Measurements from ENCODE around the gene PLA2G5. TPM values are rescaled to one million over a fixed set of nuclear protein-coding genes. Genes with fewer than 3 reads are reported as not detected.
"Not testable (repeated sequence)": the region's sequence is repeated elsewhere in the genome, so short reads cannot be mapped to it uniquely, and the experiment has no call there.

PLA2G5 gene
- total RNA-seq, 1 experiment from 2014 or later = not detected

GRCh38 chr1:20057886-20058420 is 12.0 kb upstream of the PLA2G5 start:
- no peak overlapping the region for H3K4me2 ChIP-seq (ENCODE audit: low read depth, low read length, poor library complexity, severe bottlenecking)
- no peaks in the 10 kb centered on the region for H4K20me1 ChIP-seq (ENCODE audit: insufficient read depth, low read depth, low read length)
- H2AFZ ChIP-seq (ENCODE audit: low read length) = no peak overlapping the region
- H3K27ac ChIP-seq (ENCODE audit: low read length) = no peak overlapping the region
- no peaks in the 10 kb centered on the region for H3K9me2 ChIP-seq (replicated peaks; ENCODE audit: insufficient read depth, low read length)
- H3K36me3 ChIP-seq (ENCODE audit: insufficient read depth, low read length) = no peaks in the 10 kb centered on the region
- H3K79me2 ChIP-seq (ENCODE audit: low read length) = no peaks in the 10 kb centered on the region
- no peak for DNase-seq
- H3K4me3 ChIP-seq (ENCODE audit: low read length) = no peak overlapping the region
- H3K9ac ChIP-seq (ENCODE audit: low read length) = no peak overlapping the region
- no peaks in the 10 kb centered on the region for H3K27me3 ChIP-seq (ENCODE audit: low read length)
- no peaks in the 10 kb centered on the region for H3K4me1 ChIP-seq (ENCODE audit: low read length)
- H3K9me3 ChIP-seq (ENCODE audit: low read length) = no peaks in the 10 kb centered on the region

GRCh38 chr1:20058531-20058930 is 11.5 kb upstream of the PLA2G5 start:
- H3K4me1 ChIP-seq (ENCODE audit: low read length) = no peaks in the 10 kb centered on the region
- no peak overlapping the region for H3K4me2 ChIP-seq (ENCODE audit: low read depth, low read length, poor library complexity, severe bottlenecking)
- no peaks in the 10 kb centered on the region for H3K9me3 ChIP-seq (ENCODE audit: low read length)
- H3K27me3 ChIP-seq (ENCODE audit: low read length) = no peaks in the 10 kb centered on the region
- H4K20me1 ChIP-seq (ENCODE audit: insufficient read depth, low read depth, low read length) = no peaks in the 10 kb centered on the region
- no peaks in the 10 kb centered on the region for H3K79me2 ChIP-seq (ENCODE audit: low read length)
- no peak overlapping the region for H2AFZ ChIP-seq (ENCODE audit: low read length)
- no peak for DNase-seq
- no peak overlapping the region for H3K4me3 ChIP-seq (ENCODE audit: low read length)
- no peaks in the 10 kb centered on the region for H3K36me3 ChIP-seq (ENCODE audit: insufficient read depth, low read length)
- H3K9ac ChIP-seq (ENCODE audit: low read length) = no peak overlapping the region
- H3K27ac ChIP-seq (ENCODE audit: low read length) = no peak overlapping the region
- no peaks in the 10 kb centered on the region for H3K9me2 ChIP-seq (replicated peaks; ENCODE audit: insufficient read depth, low read length)

GRCh38 chr1:20059847-20060246 is 10.1 kb upstream of the PLA2G5 start:
- Histone ChIP-seq H3K79me2 (ENCODE audit: low read length) (no peaks in the 10 kb centered on the region), H3K4me3 (ENCODE audit: low read length) (no peak overlapping the region), H3K27ac (ENCODE audit: low read length) (no peak overlapping the region), H3K4me1 (ENCODE audit: low read length) (no peaks in the 10 kb centered on the region), H3K27me3 (ENCODE audit: low read length) (no peaks in the 10 kb centered on the region), H3K4me2 (ENCODE audit: low read depth, low read length, poor library complexity, severe bottlenecking) (no peak overlapping the region), H3K36me3 (ENCODE audit: insufficient read depth, low read length) (no peaks in the 10 kb centered on the region), H3K9me3 (ENCODE audit: low read length) (no peaks in the 10 kb centered on the region), H2AFZ (ENCODE audit: low read length) (no peak overlapping the region), H3K9me2 (replicated peaks; ENCODE audit: insufficient read depth, low read length) (no peaks in the 10 kb centered on the region), H3K9ac (ENCODE audit: low read length) (no peak overlapping the region), H4K20me1 (ENCODE audit: insufficient read depth, low read depth, low read length) (no peaks in the 10 kb centered on the region)
- no peak for DNase-seq

- not testable (repeated sequence) for DNase-seq; H3K4me2 ChIP-seq (ENCODE audit: low read depth, low read length, poor library complexity, severe bottlenecking); H3K9ac ChIP-seq (ENCODE audit: low read length); H3K9me3 ChIP-seq (ENCODE audit: low read length); H3K27me3 ChIP-seq (ENCODE audit: low read length); H4K20me1 ChIP-seq (ENCODE audit: insufficient read depth, low read depth, low read length); H3K27ac ChIP-seq (ENCODE audit: low read length); H3K79me2 ChIP-seq (ENCODE audit: low read length); H3K4me1 ChIP-seq (ENCODE audit: low read length); H3K36me3 ChIP-seq (ENCODE audit: insufficient read depth, low read length); H2AFZ ChIP-seq (ENCODE audit: low read length); H3K4me3 ChIP-seq (ENCODE audit: low read length); H3K9me2 ChIP-seq (replicated peaks; ENCODE audit: insufficient read depth, low read length)
These were observed 9.2 kb upstream of the PLA2G5 start for GRCh38 chr1:20060791-20061190.

- Histone ChIP-seq H3K9ac (ENCODE audit: low read length) (no peak overlapping the region), H3K79me2 (ENCODE audit: low read length) (no peaks in the 10 kb centered on the region), H3K4me1 (ENCODE audit: low read length) (no peaks in the 10 kb centered on the region), H2AFZ (ENCODE audit: low read length) (no peak overlapping the region), H3K4me2 (ENCODE audit: low read depth, low read length, poor library complexity, severe bottlenecking) (no peak overlapping the region), H3K27ac (ENCODE audit: low read length) (no peak overlapping the region), H3K36me3 (ENCODE audit: insufficient read depth, low read length) (no peaks in the 10 kb centered on the region), H4K20me1 (ENCODE audit: insufficient read depth, low read depth, low read length) (no peaks in the 10 kb centered on the region), H3K9me3 (ENCODE audit: low read length) (no peaks in the 10 kb centered on the region), H3K9me2 (replicated peaks; ENCODE audit: insufficient read depth, low read length) (no peaks in the 10 kb centered on the region), H3K4me3 (ENCODE audit: low read length) (no peak overlapping the region), H3K27me3 (ENCODE audit: low read length) (no peaks in the 10 kb centered on the region)
- DNase-seq = no peak
These were observed 8.1 kb upstream of the PLA2G5 start for GRCh38 chr1:20061866-20062265.

GRCh38 chr1:20063861-20064292 is 6.1 kb upstream of the PLA2G5 start:
- Histone ChIP-seq H4K20me1 (ENCODE audit: insufficient read depth, low read depth, low read length) (no peaks in the 10 kb centered on the region), H2AFZ (ENCODE audit: low read length) (no peak overlapping the region), H3K4me2 (ENCODE audit: low read depth, low read length, poor library complexity, severe bottlenecking) (no peak overlapping the region), H3K79me2 (ENCODE audit: low read length) (no peaks in the 10 kb centered on the region), H3K36me3 (ENCODE audit: insufficient read depth, low read length) (no peaks in the 10 kb centered on the region), H3K9me2 (replicated peaks; ENCODE audit: insufficient read depth, low read length) (no peaks in the 10 kb centered on the region), H3K27me3 (ENCODE audit: low read length) (no peaks in the 10 kb centered on the region), H3K27ac (ENCODE audit: low read length) (no peak overlapping the region), H3K4me3 (ENCODE audit: low read length) (no peak overlapping the region), H3K4me1 (ENCODE audit: low read length) (no peaks in the 10 kb centered on the region), H3K9me3 (ENCODE audit: low read length) (no peaks in the 10 kb centered on the region), H3K9ac (ENCODE audit: low read length) (no peak overlapping the region)
- no peak for DNase-seq

GRCh38 chr1:20068722-20069121 is 1.3 kb upstream of the PLA2G5 start:
- H3K4me3 ChIP-seq (ENCODE audit: low read length) = no peak overlapping the region
- H3K79me2 ChIP-seq (ENCODE audit: low read length) = no peaks in the 10 kb centered on the region
- no peaks in the 10 kb centered on the region for H3K9me2 ChIP-seq (replicated peaks; ENCODE audit: insufficient read depth, low read length)
- H3K9me3 ChIP-seq (ENCODE audit: low read length) = no peaks in the 10 kb centered on the region
- no peaks in the 10 kb centered on the region for H3K27me3 ChIP-seq (ENCODE audit: low read length)
- no peak overlapping the region for H3K9ac ChIP-seq (ENCODE audit: low read length)
- no peak overlapping the region for H3K27ac ChIP-seq (ENCODE audit: low read length)
- H3K4me2 ChIP-seq (ENCODE audit: low read depth, low read length, poor library complexity, severe bottlenecking) = no peak overlapping the region
- H3K36me3 ChIP-seq (ENCODE audit: insufficient read depth, low read length) = no peaks in the 10 kb centered on the region
- H3K4me1 ChIP-seq (ENCODE audit: low read length) = no peaks in the 10 kb centered on the region
- H4K20me1 ChIP-seq (ENCODE audit: insufficient read depth, low read depth, low read length) = no peaks in the 10 kb centered on the region
- DNase-seq = no peak
- no peak overlapping the region for H2AFZ ChIP-seq (ENCODE audit: low read length)

- Histone ChIP-seq H3K4me3 (ENCODE audit: low read length) (no peak overlapping the region), H3K79me2 (ENCODE audit: low read length) (no peaks in the 10 kb centered on the region), H3K9me2 (replicated peaks; ENCODE audit: insufficient read depth, low read length) (no peaks in the 10 kb centered on the region), H3K4me2 (ENCODE audit: low read depth, low read length, poor library complexity, severe bottlenecking) (no peak overlapping the region), H3K9ac (ENCODE audit: low read length) (no peak overlapping the region), H3K9me3 (ENCODE audit: low read length) (no peaks in the 10 kb centered on the region), H3K27ac (ENCODE audit: low read length) (no peak overlapping the region), H3K27me3 (ENCODE audit: low read length) (no peaks in the 10 kb centered on the region), H4K20me1 (ENCODE audit: insufficient read depth, low read depth, low read length) (no peaks in the 10 kb centered on the region), H3K36me3 (ENCODE audit: insufficient read depth, low read length) (no peaks in the 10 kb centered on the region), H2AFZ (ENCODE audit: low read length) (no peak overlapping the region), H3K4me1 (ENCODE audit: low read length) (no peaks in the 10 kb centered on the region)
- DNase-seq = no peak
These were observed 363 bp downstream of the PLA2G5 start for GRCh38 chr1:20070357-20070756.

- Histone ChIP-seq H3K9me2 (replicated peaks; ENCODE audit: insufficient read depth, low read length) (no peaks in the 10 kb centered on the region), H4K20me1 (ENCODE audit: insufficient read depth, low read depth, low read length) (no peaks in the 10 kb centered on the region), H3K36me3 (ENCODE audit: insufficient read depth, low read length) (no peaks in the 10 kb centered on the region), H3K9me3 (ENCODE audit: low read length) (no peaks in the 10 kb centered on the region), H3K79me2 (ENCODE audit: low read length) (no peaks in the 10 kb centered on the region), H3K9ac (ENCODE audit: low read length) (no peak overlapping the region), H3K4me2 (ENCODE audit: low read depth, low read length, poor library complexity, severe bottlenecking) (no peak overlapping the region), H3K4me1 (ENCODE audit: low read length) (no peaks in the 10 kb centered on the region), H2AFZ (ENCODE audit: low read length) (no peak overlapping the region), H3K27me3 (ENCODE audit: low read length) (no peaks in the 10 kb centered on the region), H3K27ac (ENCODE audit: low read length) (no peak overlapping the region), H3K4me3 (ENCODE audit: low read length) (no peak overlapping the region)
- no peak for DNase-seq
These were observed 1.4 kb downstream of the PLA2G5 start for GRCh38 chr1:20071416-20071815.
